Right cardiac atrium (tissue), 5 donors: ENCODE data around the gene OTUD5. TPM values are rescaled to one million over a fixed set of nuclear protein-coding genes. Genes with fewer than 3 reads are reported as not detected.

Experiments used
- polyA plus RNA-seq: library from polyadenylated mRNA; stranded (reverse); fragments of 200-250 nt; gene quantifications from one replicate; pipeline ENCODE4 v1.2.3, GENCODE V29; 2013
- total RNA-seq, 4 donors: library from RNA; stranded (reverse); fragmentation: NEBNext Ultra II Directional; extraction: Animal tissue kit (Norgen Biotek cat#: 25700); gene quantifications; one replicate each; pipeline ENCODE4 v1.2.1, GENCODE V29; 2021
- donor health status: healthy with polysubstance abuse.
- donor health status: DM: no; HTN: yes; CAD: no.
- donor health status: DM: no; HTN: no; CAD: no.
- donor health status: DM: no; HTN: yes; CAD: no; lungs with severe emphysema.
- donor health status: DM: yes; HTN: yes; CAD: no.

OTUD5 gene
- total and polyA plus RNA-seq, 5 donors, result 19.9 to 27.3 (median 23.8) TPM

Other genes with a start within 250 kb of the OTUD5 start
- not detected for gene GLOD5, start 195.9 kb downstream of the OTUD5 start, total RNA-seq
- gene GLOD5, start 195.9 kb downstream of the OTUD5 start, polyA plus RNA-seq, result not detected
- not detected for gene GATA1, start 171.0 kb downstream of the OTUD5 start, total RNA-seq
- not detected for gene GATA1, start 171.0 kb downstream of the OTUD5 start, polyA plus RNA-seq
- 10 to 100 TPM; 42.6 to 56.7 (median 50.5) TPM for gene HDAC6, start 155.5 kb downstream of the OTUD5 start, total RNA-seq
- 41.5 TPM for gene HDAC6, start 155.5 kb downstream of the OTUD5 start, polyA plus RNA-seq
- not detected for gene ERAS, start 131.1 kb downstream of the OTUD5 start, total RNA-seq
- not detected for gene ERAS, start 131.1 kb downstream of the OTUD5 start, polyA plus RNA-seq
- 1 to 10 TPM; 1.6 to 8.3 (median 4.9) TPM for gene PCSK1N, start 122.0 kb downstream of the OTUD5 start, total RNA-seq
- gene PCSK1N, start 122.0 kb downstream of the OTUD5 start, polyA plus RNA-seq, result 9.6 TPM
- 10 to 100 TPM; 45.3 to 68.2 (median 59.7) TPM for gene TIMM17B, start 59.8 kb downstream of the OTUD5 start, total RNA-seq
- 74.4 TPM for gene TIMM17B, start 59.8 kb downstream of the OTUD5 start, polyA plus RNA-seq
- 10 to 100 TPM; 59.8 to 72.6 (median 69.8) TPM for gene PQBP1, start 59.7 kb downstream of the OTUD5 start, total RNA-seq
- 78.6 TPM for gene PQBP1, start 59.7 kb downstream of the OTUD5 start, polyA plus RNA-seq
- 10 to 100 TPM in 3 of 4 donors, 1 to 10 TPM in 1; 9.9 to 16.7 (median 13.2) TPM for gene SLC35A2, start 46.0 kb downstream of the OTUD5 start, total RNA-seq
- 10.4 TPM for gene SLC35A2, start 46.0 kb downstream of the OTUD5 start, polyA plus RNA-seq
- 1 to 10 TPM; 3.6 to 6.6 (median 5.7) TPM for gene PIM2, start 38.6 kb downstream of the OTUD5 start, total RNA-seq
- gene PIM2, start 38.6 kb downstream of the OTUD5 start, polyA plus RNA-seq, result 4.3 TPM
- 1 to 10 TPM; 1.3 to 1.6 (median 1.5) TPM for gene KCND1, start 14.2 kb upstream of the OTUD5 start, total RNA-seq
- 0.97 TPM for gene KCND1, start 14.2 kb upstream of the OTUD5 start, polyA plus RNA-seq
- gene GRIPAP1, start 44.7 kb upstream of the OTUD5 start, total RNA-seq, result 10 to 100 TPM; 24.0 to 34.1 (median 27.8) TPM
- gene GRIPAP1, start 44.7 kb upstream of the OTUD5 start, polyA plus RNA-seq, result 20.6 TPM
- gene TFE3, start 85.8 kb upstream of the OTUD5 start, total RNA-seq, result 10 to 100 TPM; 26.4 to 37.8 (median 28.3) TPM
- gene TFE3, start 85.8 kb upstream of the OTUD5 start, polyA plus RNA-seq, result 21.4 TPM
- 1 to 10 TPM; 1.6 to 2.7 (median 1.9) TPM for gene CCDC120, start 101.4 kb upstream of the OTUD5 start, total RNA-seq
- gene CCDC120, start 101.4 kb upstream of the OTUD5 start, polyA plus RNA-seq, result 1.2 TPM
- 10 to 100 TPM; 14.2 to 20.2 (median 17.6) TPM for gene PRAF2, start 116.4 kb upstream of the OTUD5 start, total RNA-seq
- 23.4 TPM for gene PRAF2, start 116.4 kb upstream of the OTUD5 start, polyA plus RNA-seq
- 10 to 100 TPM; 70.0 to 81.1 (median 79.8) TPM for gene WDR45, start 122.3 kb upstream of the OTUD5 start, total RNA-seq
- 82.5 TPM for gene WDR45, start 122.3 kb upstream of the OTUD5 start, polyA plus RNA-seq
- 10 to 100 TPM; 17.4 to 20.1 (median 18.1) TPM for gene GPKOW, start 166.1 kb upstream of the OTUD5 start, total RNA-seq
- gene GPKOW, start 166.1 kb upstream of the OTUD5 start, polyA plus RNA-seq, result 14.2 TPM
- 10 to 100 TPM in 3 of 4 donors, 1 to 10 TPM in 1; 9.0 to 16.6 (median 15.4) TPM for gene MAGIX, start 205.2 kb upstream of the OTUD5 start, total RNA-seq
- gene MAGIX, start 205.2 kb upstream of the OTUD5 start, polyA plus RNA-seq, result 16.5 TPM
- gene PLP2, start 214.3 kb upstream of the OTUD5 start, total RNA-seq, result 10 to 100 TPM; 83.0 to 96.4 (median 87.0) TPM
- 89.0 TPM for gene PLP2, start 214.3 kb upstream of the OTUD5 start, polyA plus RNA-seq
- gene PRICKLE3, start 228.8 kb upstream of the OTUD5 start, total RNA-seq, result 10 to 100 TPM in 3 of 4 donors, 1 to 10 TPM in 1; 9.0 to 12.1 (median 11.0) TPM
- 8.5 TPM for gene PRICKLE3, start 228.8 kb upstream of the OTUD5 start, polyA plus RNA-seq
- 1 to 10 TPM; 2.1 to 3.1 (median 2.4) TPM for gene SYP, start 242.6 kb upstream of the OTUD5 start, total RNA-seq
- 3.0 TPM for gene SYP, start 242.6 kb upstream of the OTUD5 start, polyA plus RNA-seq